IMR-90 (cell line): ENCODE data around the gene ITSN2. TPM values are rescaled to one million over a fixed set of nuclear protein-coding genes. Genes with fewer than 3 reads are reported as not detected.
A peak's percentile ranks its signal among the peaks of the same experiment; 100 is the strongest.

ENCODE experiments used
- ATAC-seq: fragments of 200-7000 bp; cut with Tn5 transposase; 2 replicates; pipeline ENCODE4 v1.9.1; 2020; ENCODE audit warnings: low read depth, mild to moderate bottlenecking, moderate library complexity
- BruUV-seq: library from RNA; stranded (reverse); fragments of 400-500 nt; replicated peaks from 2 replicates; lab custom pipeline; 2021; lab: Mats Ljungman, UMichigan
- CTCF ChIA-PET: fragments of 300-600 bp; formaldehyde crosslinking; extraction: SDS; loops from one replicate; lab custom pipeline; 2021; ENCODE audit warnings: antibody characterized with exemption; lab: Yijun Ruan, JAX
- POLR2A ChIA-PET: fragments of 300-600 bp; sonication (Branson Sonifier 250); formaldehyde crosslinking; loops from one replicate; lab custom pipeline; 2022; ENCODE audit warnings: antibody characterized with exemption; ENCODE audit not compliant: unreplicated experiment; lab: Charles Lee
- DNase-seq: peaks from one replicate; pipeline ENCODE4 v3.0.0; 2013
- H2AFZ ChIP-seq: replicated peaks from 2 replicates; pipeline ENCODE3; 2013; ENCODE audit warnings: low read length, mild to moderate bottlenecking; ENCODE audit not compliant: poor library complexity
- H2AK5ac ChIP-seq: 2 replicates; pipeline ENCODE4 v1.6.1; 2013; ENCODE audit warnings: low read depth, low read length, inconsistent platforms
- H2AK9ac ChIP-seq: replicated peaks from 2 replicates; pipeline ENCODE3; 2013; ENCODE audit warnings: mild to moderate bottlenecking, low read depth, low read length, moderate library complexity; ENCODE audit not compliant: poor library complexity
- H2BK120ac ChIP-seq: 2 replicates; pipeline ENCODE4 v1.6.1; 2013; ENCODE audit warnings: low read depth, low read length, inconsistent platforms
- H2BK15ac ChIP-seq: 3 replicates; pipeline ENCODE4 v1.6.1; 2013; ENCODE audit warnings: low read depth, low read length, inconsistent platforms
- H2BK20ac ChIP-seq: 2 replicates; pipeline ENCODE4 v1.6.1; 2013; ENCODE audit warnings: low read depth, mild to moderate bottlenecking, inconsistent platforms, low read length, moderate library complexity
- H2BK5ac ChIP-seq: 2 replicates; pipeline ENCODE4 v1.6.1; 2013; ENCODE audit warnings: mild to moderate bottlenecking, low read depth, low read length, inconsistent platforms; ENCODE audit not compliant: poor library complexity, severe bottlenecking
- H3K14ac ChIP-seq: replicated peaks from 2 replicates; pipeline ENCODE4 v1.6.1; 2013; ENCODE audit warnings: low read depth, low read length, inconsistent platforms
- H3K18ac ChIP-seq: 2 replicates; pipeline ENCODE4 v1.6.1; 2013; ENCODE audit warnings: low read depth, low read length, control low read depth
- H3K23ac ChIP-seq: 2 replicates; pipeline ENCODE4 v1.6.1; 2013; ENCODE audit warnings: low read depth, low read length, inconsistent platforms
- H3K27ac ChIP-seq: 2 replicates; pipeline ENCODE4 v1.5.1; 2013; ENCODE audit warnings: mild to moderate bottlenecking, control low read depth, low read length; ENCODE audit not compliant: insufficient read depth
- H3K27me3 ChIP-seq: 2 replicates; pipeline ENCODE4 v1.6.1; 2013; ENCODE audit warnings: low read length; ENCODE audit not compliant: control insufficient read depth, insufficient read depth
- H3K36me3 ChIP-seq: 2 replicates; pipeline ENCODE4 v1.6.1; 2013; ENCODE audit warnings: low read length, mixed read lengths; ENCODE audit not compliant: control insufficient read depth, insufficient read depth
- H3K4ac ChIP-seq: 2 replicates; pipeline ENCODE4 v1.6.1; 2013; ENCODE audit warnings: low read depth, low read length, inconsistent platforms
- H3K4me1 ChIP-seq: 2 replicates; pipeline ENCODE4 v1.6.1; 2013; ENCODE audit warnings: low read length, mixed read lengths; ENCODE audit not compliant: control insufficient read depth, insufficient read depth
- H3K4me2 ChIP-seq: 2 replicates; pipeline ENCODE4 v1.6.1; 2013; ENCODE audit warnings: low read depth, mild to moderate bottlenecking, control low read depth, low read length, moderate library complexity
- H3K4me3 ChIP-seq: 2 replicates; pipeline ENCODE4 v1.5.1; 2013; ENCODE audit warnings: low read depth, mild to moderate bottlenecking, control low read depth, low read length, moderate library complexity; ENCODE audit not compliant: insufficient read depth
- H3K56ac ChIP-seq: 2 replicates; pipeline ENCODE4 v1.6.1; 2013; ENCODE audit warnings: low read length, inconsistent platforms; ENCODE audit not compliant: insufficient read depth; ENCODE audit errors: extremely low read depth
- H3K79me1 ChIP-seq, 2 experiments: 2 replicates each; pipeline ENCODE4 v1.6.1; 2013; ENCODE audit warnings: low read length in 2 of 2, inconsistent platforms in 1 of 2, low read depth in 1 of 2
- H3K9ac ChIP-seq: 2 replicates; pipeline ENCODE4 v1.6.1; 2013; ENCODE audit warnings: low read depth, low read length, control low read depth
- H3K9me1 ChIP-seq: 2 replicates; pipeline ENCODE4 v1.6.1; 2013; ENCODE audit warnings: low read length, inconsistent platforms; ENCODE audit not compliant: insufficient read depth
- H3K9me3 ChIP-seq: 2 replicates; pipeline ENCODE4 v1.6.1; 2013; ENCODE audit warnings: low read length; ENCODE audit not compliant: control insufficient read depth, insufficient read depth
- H4K20me1 ChIP-seq: 2 replicates; pipeline ENCODE4 v1.6.1; 2013; ENCODE audit warnings: low read length, inconsistent platforms; ENCODE audit not compliant: insufficient read depth
- H4K5ac ChIP-seq: 2 replicates; pipeline ENCODE4 v1.6.1; 2013; ENCODE audit warnings: mild to moderate bottlenecking, low read depth, low read length, control low read depth
- H4K8ac ChIP-seq, 2 experiments: 2 replicates each; pipeline ENCODE4 v1.6.1; 2013; ENCODE audit warnings: low read depth in 2 of 2, low read length in 2 of 2, control low read depth in 1 of 2, inconsistent platforms in 1 of 2
- H4K91ac ChIP-seq: 2 replicates; pipeline ENCODE4 v1.6.1; 2013; ENCODE audit warnings: low read depth, low read length, inconsistent platforms; ENCODE audit not compliant: insufficient read depth
- CEBPB ChIP-seq: IDR thresholded peaks from 2 replicates; pipeline ENCODE4 v1.6.1; 2012; ENCODE audit warnings: low read depth, low read length, improper control_type of control experiment
- FOS ChIP-seq: fragments of 150-350 bp; IDR thresholded peaks from 2 replicates; pipeline ENCODE4 v1.6.1; 2016; ENCODE audit warnings: low read depth, low read length
- RAD21 ChIP-seq: IDR thresholded peaks from 2 replicates; pipeline ENCODE4 v1.6.1; 2012; ENCODE audit warnings: low read length, improper control_type of control experiment
- USF2 ChIP-seq: fragments of 150-350 bp; IDR thresholded peaks from 2 replicates; pipeline ENCODE4 v1.6.1; 2017; ENCODE audit warnings: mild to moderate bottlenecking, antibody characterized with exemption, low read length, low read depth
- WGBS, 2 experiments: methylation state at CpG; one replicate each; pipeline versions ENCODE4 v1.1.5 to v1.1.7; 2013; ENCODE audit warnings: missing lambda C conversion rate in 2 of 2; ENCODE audit not compliant: insufficient read length in 1 of 2; ENCODE audit errors: extremely low coverage in 2 of 2; 5-methylcytosine and 5-hydroxymethylcytosine counted together
- dilution Hi-C: fragments of 300-500 bp; cut with HindIII; formaldehyde crosslinking; loops from one replicate; pipeline ENCODE4 v1.14.3; 2018; ENCODE audit warnings: low sequenced_read_pairs; ENCODE audit not compliant: unreplicated experiment
- in situ Hi-C: fragments of 300-500 bp; cut with MboI; formaldehyde crosslinking; loops from 3 replicates; pipeline ENCODE4 v1.14.3; 2019; ENCODE audit warnings: low sequenced_read_pairs, inconsistent platforms, mixed read lengths
- intact Hi-C: fragments of 100-400 bp; cut with micrococcal nuclease; formaldehyde crosslinking; loops from 2 replicates; pipeline ENCODE4 v1.10.0; 2022
- polyA plus RNA-seq, 3 experiments: library from polyadenylated mRNA; depleted of rRNA; stranded (reverse); fragments of >200 nt; gene quantifications; 2 replicates each; pipeline ENCODE4 v1.2.3, GENCODE V29; 2012; ENCODE audit warnings: low replicate concordance in 1 of 3
- total RNA-seq: library from RNA; depleted of rRNA; stranded (reverse); fragments of >200 nt; gene quantifications from 2 replicates; pipeline ENCODE4 v1.2.3, GENCODE V29; 2012

The ITSN2 gene
- total and polyA plus RNA-seq, 2 of the 4 experiments (the other 2 are of a cell fraction): 10.7 to 17.2 TPM

DNA sequence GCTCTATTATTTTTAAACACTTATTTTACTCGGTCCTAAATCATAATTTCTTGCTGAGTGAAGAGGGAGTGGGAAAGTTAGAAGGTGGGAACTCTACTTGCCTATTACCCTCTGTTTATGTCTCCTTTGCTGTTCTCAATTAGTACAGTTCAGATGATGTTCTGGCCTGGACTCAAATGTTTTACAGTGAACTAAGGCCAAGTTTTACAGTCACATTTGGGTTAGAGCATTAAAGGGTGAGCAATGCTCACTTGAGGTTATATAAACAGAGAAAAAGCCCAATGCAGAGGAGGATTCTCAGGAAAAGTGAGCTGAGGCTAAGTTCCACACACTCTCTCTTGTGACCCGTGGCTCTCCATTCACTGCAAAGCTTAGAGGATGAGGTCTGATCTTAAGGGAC lies 52.4 kb downstream of the ITSN2 start:
- H2BK20ac ChIP-seq: no peak overlapping the region
- H3K79me1 ChIP-seq: 0 out of 4 replicates have a peak, but pooled peaks cover 0 to 2% of the 10 kb centered on the region in 2 experiments
- no CpG with 5 or more reads among the region's 2 CpGs for WGBS, 2 experiments
- CTCF ChIA-PET: interaction anchor here (0.7 kb wide), 1 partner anchor 32 kb away, joined by 4 read pairs; no protein-coding TSS in a partner anchor
- no peak overlapping the region for H3K14ac ChIP-seq
- in situ Hi-C loops (no loop called here), dilution Hi-C loops (no loop called here), intact Hi-C loops (no loop called here)
- no peak overlapping the region for H3K9ac ChIP-seq
- no peak overlapping the region for H3K23ac ChIP-seq
- DNase-seq (peak; percentile 39), ATAC-seq (peak; percentile 45)
- H2AK9ac ChIP-seq: no peak overlapping the region
- H3K9me1 ChIP-seq: no peaks in the 10 kb centered on the region
- BruUV-seq: no TSS peak
- TF ChIP-seq USF2 (no peak), FOS (no peak), RAD21 (no peak), CEBPB (no peak)
- H4K20me1 ChIP-seq: no peaks in the 10 kb centered on the region
- 0 out of 2 replicates have a peak overlapping the region, but pooled peaks have one; percentile 13 for H3K4me2 ChIP-seq
- no peaks in the 10 kb centered on the region for H3K9me3 ChIP-seq
- H3K27me3 ChIP-seq: no peaks in the 10 kb centered on the region
- no peak overlapping the region for H2BK5ac ChIP-seq
- H4K8ac ChIP-seq: no peak overlapping the region
- H3K4ac ChIP-seq: no peak overlapping the region
- no peak overlapping the region for H3K56ac ChIP-seq
- peak overlapping the region; percentile 76; the same call in 1 of the 2 replicates for H3K27ac ChIP-seq
- no peak overlapping the region for H3K18ac ChIP-seq
- H4K5ac ChIP-seq: no peak overlapping the region
- peaks cover 5% of the 10 kb centered on the region for H3K36me3 ChIP-seq
- H2BK120ac ChIP-seq: no peak overlapping the region
- H2BK15ac ChIP-seq: no peak overlapping the region
- peaks cover 4% of the 10 kb centered on the region; the same call in 1 of the 2 replicates for H3K4me1 ChIP-seq
- POLR2A ChIA-PET: no interaction called here
- no peak overlapping the region for H3K4me3 ChIP-seq
- H4K91ac ChIP-seq: no peak overlapping the region
- no peak overlapping the region for H2AK5ac ChIP-seq
- no peak overlapping the region for H2AFZ ChIP-seq
